HEK293T (cell line): ENCODE measurements around the gene LEFTY1.

Experiments used
- ARNT ChIP-seq: fragments of 450-650 bp; IDR thresholded peaks from 2 replicates; pipeline ENCODE4 v1.6.1; 2017; ENCODE audit warnings: mild to moderate bottlenecking
- CTBP1 ChIP-seq: fragments of 450-650 bp; IDR thresholded peaks from 2 replicates; pipeline ENCODE4 v1.6.1; 2016; ENCODE audit warnings: borderline replicate concordance
- ELF4 ChIP-seq: fragments of 450-650 bp; IDR thresholded peaks from 2 replicates; pipeline ENCODE4 v1.6.1; 2017; ENCODE audit warnings: antibody characterized with exemption
- FOXA1 ChIP-seq: fragments of 450-650 bp; IDR thresholded peaks from 2 replicates; pipeline ENCODE4 v1.6.1; 2016; ENCODE audit warnings: mild to moderate bottlenecking
- FOXK2 ChIP-seq: fragments of 450-650 bp; IDR thresholded peaks from 2 replicates; pipeline ENCODE4 v1.6.1; 2016; ENCODE audit warnings: mild to moderate bottlenecking
- FOXM1 ChIP-seq: fragments of 450-650 bp; IDR thresholded peaks from 2 replicates; pipeline ENCODE4 v1.6.1; 2017; ENCODE audit warnings: mild to moderate bottlenecking, borderline replicate concordance
- LEF1 ChIP-seq: fragments of 450-650 bp; IDR thresholded peaks from 2 replicates; pipeline ENCODE4 v1.6.1; 2017; ENCODE audit warnings: mild to moderate bottlenecking, borderline replicate concordance
- NFRKB ChIP-seq: fragments of 450-650 bp; IDR thresholded peaks from 2 replicates; pipeline ENCODE4 v1.6.1; 2016; ENCODE audit warnings: mild to moderate bottlenecking, moderate library complexity
- SP1 ChIP-seq: fragments of 450-650 bp; IDR thresholded peaks from 2 replicates; pipeline ENCODE4 v1.6.1; 2017
- SUZ12 ChIP-seq: fragments of 450-650 bp; IDR thresholded peaks from 2 replicates; pipeline ENCODE4 v1.6.1; 2016; ENCODE audit warnings: mild to moderate bottlenecking
- TARDBP ChIP-seq: fragments of 450-650 bp; IDR thresholded peaks from 2 replicates; pipeline ENCODE4 v1.6.1; 2016
- ZNF384 ChIP-seq: fragments of 450-650 bp; IDR thresholded peaks from 2 replicates; pipeline ENCODE4 v1.6.1; 2016
- TF ChIP-seq, protein P1 (sequence below): fragments of 450-650 bp; IDR thresholded peaks from 2 replicates; pipeline ENCODE4 v1.6.1; 2016

DNA sequence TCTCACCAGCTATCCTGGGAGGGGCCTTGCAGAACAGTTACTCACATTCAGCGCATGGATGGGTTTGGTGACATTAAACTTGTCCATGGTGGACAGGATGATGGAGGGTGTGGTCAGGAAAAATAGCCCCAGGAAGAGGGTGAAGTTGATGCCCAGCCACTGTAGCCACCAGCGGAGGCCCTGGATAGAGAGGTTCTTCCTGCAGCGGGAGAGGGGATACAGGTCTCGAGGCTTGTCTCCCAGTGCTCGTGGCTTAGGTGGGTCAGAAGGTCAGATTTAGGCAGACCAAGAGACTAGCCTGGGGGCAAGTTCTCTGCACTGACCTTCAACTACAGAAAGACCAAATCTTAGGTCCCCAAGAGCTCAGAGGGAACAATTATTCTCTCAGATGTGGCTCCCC lies 29.8 kb downstream of the LEFTY1 start:
- TF ChIP-seq SUZ12 (no peak), SP1 (no peak), ELF4 (no peak), ARNT (no peak), ZNF384 (no peak), FOXM1 (no peak), CTBP1 (no peak), LEF1 (no peak), NFRKB (no peak), TARDBP (no peak), FOXA1 (no peak), FOXK2 (no peak)
- TF ChIP-seq, protein P1, sequence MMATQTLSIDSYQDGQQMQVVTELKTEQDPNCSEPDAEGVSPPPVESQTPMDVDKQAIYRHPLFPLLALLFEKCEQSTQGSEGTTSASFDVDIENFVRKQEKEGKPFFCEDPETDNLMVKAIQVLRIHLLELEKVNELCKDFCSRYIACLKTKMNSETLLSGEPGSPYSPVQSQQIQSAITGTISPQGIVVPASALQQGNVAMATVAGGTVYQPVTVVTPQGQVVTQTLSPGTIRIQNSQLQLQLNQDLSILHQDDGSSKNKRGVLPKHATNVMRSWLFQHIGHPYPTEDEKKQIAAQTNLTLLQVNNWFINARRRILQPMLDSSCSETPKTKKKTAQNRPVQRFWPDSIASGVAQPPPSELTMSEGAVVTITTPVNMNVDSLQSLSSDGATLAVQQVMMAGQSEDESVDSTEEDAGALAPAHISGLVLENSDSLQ: no peak
